Endothelial cell of umbilical vein (primary cell): ENCODE results near the gene BLOC1S3. TPM values are rescaled to one million over a fixed set of nuclear protein-coding genes. Genes with fewer than 3 reads are reported as not detected.

Source experiments
- BruUV-seq: library from RNA; stranded (reverse); fragments of 400-500 nt; replicated peaks from 2 replicates; lab custom pipeline; 2021; lab: Mats Ljungman, UMichigan
- CTCF ChIA-PET: fragments of 300-600, 350-600 bp; sonication (Branson Sonifier 250); formaldehyde crosslinking; loops from one replicate; lab custom pipeline; 2021; ENCODE audit warnings: antibody characterized with exemption, inconsistent platforms; lab: Charles Lee
- POLR2A ChIA-PET: fragments of 300-600, 350-600 bp; sonication (Branson Sonifier 250); formaldehyde crosslinking; loops from one replicate; lab custom pipeline; 2021; ENCODE audit warnings: antibody characterized with exemption, inconsistent platforms; lab: Charles Lee
- DNase-seq: peaks from one replicate; pipeline ENCODE4 v3.0.0-alpha.2; 2011; ENCODE audit warnings: low read depth, low spot score
- FAIRE-seq: peaks from 2 replicates; lab custom pipeline; 2011; peaks lifted over from hg19 to GRCh38; lab: Jason Lieb, UNC
- H2AFZ ChIP-seq: 2 replicates; pipeline ENCODE4 v1.6.0; 2012; ENCODE audit warnings: low read depth, low read length, control low read depth, inconsistent platforms
- H3K27ac ChIP-seq: 2 replicates; pipeline ENCODE4 v1.5.1; 2011; ENCODE audit warnings: low read depth, mild to moderate bottlenecking, control low read depth, low read length, moderate library complexity; ENCODE audit not compliant: insufficient read depth
- H3K27me3 ChIP-seq, 2 experiments: 2 replicates each; pipeline versions ENCODE4 v1.6.0 to v1.6.1; 2011; ENCODE audit warnings: low read length in 2 of 2, mixed read lengths in 1 of 2; ENCODE audit not compliant: control insufficient read depth in 2 of 2, insufficient read depth in 2 of 2
- H3K36me3 ChIP-seq, 2 experiments: 2 replicates in 1 of 2; 3 replicates in 1 of 2; pipeline ENCODE4 v1.5.1; 2011; ENCODE audit warnings: low read length in 2 of 2, mild to moderate bottlenecking in 1 of 2, moderate library complexity in 1 of 2; ENCODE audit not compliant: control insufficient read depth in 2 of 2, insufficient read depth in 2 of 2; ENCODE audit errors: extremely low read depth in 1 of 2
- H3K4me1 ChIP-seq: 3 replicates; pipeline ENCODE4 v1.5.1; 2011; ENCODE audit warnings: mild to moderate bottlenecking, low read length; ENCODE audit not compliant: control insufficient read depth, insufficient read depth; ENCODE audit errors: extremely low read depth
- H3K4me2 ChIP-seq: 2 replicates; pipeline ENCODE4 v1.6.1; 2011; ENCODE audit warnings: low read length, control low read depth, mixed read lengths; ENCODE audit not compliant: insufficient read depth
- H3K4me3 ChIP-seq, 3 experiments: fragments of 200-600 bp in 1 of 3; sonication (generic), shearing (Covaris generic) in 1 of 3; replicated peaks in 1 of 3; 2 replicates each; pipeline ENCODE4 v1.5.1; 2011 to 2016; ENCODE audit warnings: control low read depth in 3 of 3, low read length in 3 of 3, mild to moderate bottlenecking in 2 of 3, inconsistent platforms in 1 of 3, low read depth in 1 of 3, moderate library complexity in 1 of 3; ENCODE audit not compliant: insufficient read depth in 1 of 3
- H3K79me2 ChIP-seq: 2 replicates; pipeline ENCODE4 v1.6.0; 2012; ENCODE audit warnings: low read length, inconsistent platforms; ENCODE audit not compliant: control insufficient read depth, insufficient read depth
- H3K9ac ChIP-seq: replicated peaks from 2 replicates; pipeline ENCODE3; 2011; ENCODE audit warnings: low read length, control low read depth; ENCODE audit not compliant: insufficient read depth; ENCODE audit errors: extremely low read depth
- H3K9me1 ChIP-seq: replicated peaks from 3 replicates; pipeline ENCODE4 v1.6.0; 2011; ENCODE audit warnings: mild to moderate bottlenecking, low read length; ENCODE audit not compliant: control insufficient read depth, insufficient read depth; ENCODE audit errors: extremely low read depth
- H3K9me3 ChIP-seq: replicated peaks from 2 replicates; pipeline ENCODE4 v1.5.1; 2012; ENCODE audit warnings: low read length, inconsistent platforms; ENCODE audit not compliant: control insufficient read depth, insufficient read depth
- H4K20me1 ChIP-seq: replicated peaks from 2 replicates; pipeline ENCODE3; 2011; ENCODE audit warnings: mild to moderate bottlenecking, low read length; ENCODE audit not compliant: control insufficient read depth, insufficient read depth; ENCODE audit errors: extremely low read depth
- EZH2 ChIP-seq: IDR thresholded peaks from 2 replicates; pipeline ENCODE4 v1.6.1; 2012; ENCODE audit warnings: borderline replicate concordance, low read depth, mild to moderate bottlenecking, moderate library complexity, low read length, inconsistent platforms; ENCODE audit not compliant: severe bottlenecking
- FOS ChIP-seq: IDR thresholded peaks from 2 replicates; pipeline ENCODE4 v1.6.1; 2011; ENCODE audit warnings: mild to moderate bottlenecking, low read length, moderate library complexity, borderline replicate concordance; ENCODE audit not compliant: insufficient read depth
- GATA2 ChIP-seq: IDR thresholded peaks from 2 replicates; pipeline ENCODE4 v1.7.0; 2011; ENCODE audit warnings: low read depth, mild to moderate bottlenecking, moderate library complexity, mixed read lengths, low read length; ENCODE audit not compliant: insufficient read length, insufficient read depth
- JUN ChIP-seq: IDR thresholded peaks from 2 replicates; pipeline ENCODE4 v1.6.1; 2011; ENCODE audit warnings: borderline replicate concordance, low read depth; ENCODE audit not compliant: insufficient read length, insufficient read depth
- MAX ChIP-seq: IDR thresholded peaks from 2 replicates; pipeline ENCODE4 v1.6.1; 2011; ENCODE audit not compliant: insufficient read depth, insufficient read length
- POLR2A ChIP-seq: IDR thresholded peaks from 2 replicates; pipeline ENCODE4 v1.6.1; 2012; ENCODE audit warnings: low read depth, mild to moderate bottlenecking, control low read depth, low read length
- POLR2AphosphoS5 ChIP-seq: IDR thresholded peaks from 2 replicates; pipeline ENCODE4 v1.6.1; 2012; ENCODE audit warnings: low read depth, mild to moderate bottlenecking, control low read depth, low read length, moderate library complexity; ENCODE audit not compliant: insufficient read depth
- dilution Hi-C: fragments of 300-500 bp; cut with MboI; formaldehyde crosslinking; loops from one replicate; pipeline ENCODE4 v1.15.0; 2019; ENCODE audit warnings: low sequenced_read_pairs; ENCODE audit not compliant: extremely low pct_ligation_motif_present
- intact Hi-C: fragments of 100-400 bp; cut with micrococcal nuclease; formaldehyde crosslinking; loops from one replicate; pipeline ENCODE4 v1.10.0; 2022
- polyA plus RNA-seq, 4 experiments: library from polyadenylated mRNA; depleted of rRNA in 3 of 4; stranded (reverse) in 3 of 4; unstranded in 1 of 4; fragments of >200 nt; gene quantifications; 2 replicates each; pipeline versions ENCODE4 v1.2.1 to v1.2.3, GENCODE V29; 2011 to 2012; ENCODE audit warnings: missing spikeins in 1 of 4
- total RNA-seq: library from RNA; stranded (reverse); gene quantifications from 2 replicates; pipeline ENCODE4 v1.2.3, GENCODE V29; 2021
- TF ChIP-seq, protein P1 (sequence below), 2 donors: IDR thresholded peaks; 1 replicate in 1 of 2; 2 replicates in 1 of 2; pipeline ENCODE4 v1.5.1; 2011; ENCODE audit warnings: low read length in 2 of 2, mild to moderate bottlenecking in 2 of 2, moderate library complexity in 2 of 2, control low read depth in 1 of 2, inconsistent platforms in 1 of 2, low read depth in 1 of 2; ENCODE audit not compliant: insufficient read depth in 1 of 2; ENCODE audit errors: extremely low read depth in 1 of 2

Gene BLOC1S3
- total and polyA plus RNA-seq, 2 donors (not counting 3 experiments of a cell fraction or from before 2014, with no cell fraction given): 13.6 to 17.4 TPM

DNA sequence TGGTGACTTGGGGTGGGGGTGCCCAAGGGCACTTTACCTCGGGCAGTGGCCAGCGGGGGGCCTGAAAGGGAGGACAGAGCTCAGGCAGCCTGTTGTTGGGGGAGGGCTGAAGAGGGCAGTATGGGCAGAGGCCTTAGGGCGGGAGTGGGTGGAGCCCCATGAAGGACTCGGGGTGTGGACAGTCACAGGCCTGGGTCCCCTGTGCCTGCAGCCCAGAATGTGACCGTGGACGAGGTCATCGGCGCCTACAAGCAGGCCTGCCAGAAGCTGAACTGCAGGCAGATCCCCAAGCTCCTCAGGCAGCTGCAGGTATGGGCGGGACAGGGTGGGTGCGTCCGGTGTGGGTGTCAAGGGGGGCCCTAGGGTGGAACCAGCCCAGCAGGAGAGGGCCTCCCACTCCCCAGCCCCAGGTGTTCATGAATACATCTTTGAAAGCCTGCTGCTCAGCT, 40.3 kb upstream of the BLOC1S3 start:
- FAIRE-seq: no peak
- no peak for DNase-seq
- no peaks in the 10 kb centered on the region for H3K9me3 ChIP-seq
- H3K4me1 ChIP-seq: no peaks in the 10 kb centered on the region
- H3K79me2 ChIP-seq: peaks cover 2% of the 10 kb centered on the region
- dilution Hi-C loops: no loop called here
- no TSS peak for BruUV-seq
- no peak overlapping the region for H2AFZ ChIP-seq
- no peak overlapping the region for H3K9ac ChIP-seq
- peaks cover 2 to 13% of the 10 kb centered on the region in 2 experiments for H3K36me3 ChIP-seq
- no peak overlapping the region for H3K27ac ChIP-seq
- ChIA-PET CTCF (interaction anchor here (0.7 to 2.1 kb wide), 3 partner anchors 11 to 14 kb away, joined by 4 to 5 read pairs (median 4); no protein-coding TSS in a partner anchor), POLR2A (no interaction called here)
- H3K4me3 ChIP-seq: no peak overlapping the region
- H4K20me1 ChIP-seq: no peaks in the 10 kb centered on the region
- intact Hi-C loops: no loop called here
- no peak for TF ChIP-seq FOS
- TF ChIP-seq, protein P1, sequence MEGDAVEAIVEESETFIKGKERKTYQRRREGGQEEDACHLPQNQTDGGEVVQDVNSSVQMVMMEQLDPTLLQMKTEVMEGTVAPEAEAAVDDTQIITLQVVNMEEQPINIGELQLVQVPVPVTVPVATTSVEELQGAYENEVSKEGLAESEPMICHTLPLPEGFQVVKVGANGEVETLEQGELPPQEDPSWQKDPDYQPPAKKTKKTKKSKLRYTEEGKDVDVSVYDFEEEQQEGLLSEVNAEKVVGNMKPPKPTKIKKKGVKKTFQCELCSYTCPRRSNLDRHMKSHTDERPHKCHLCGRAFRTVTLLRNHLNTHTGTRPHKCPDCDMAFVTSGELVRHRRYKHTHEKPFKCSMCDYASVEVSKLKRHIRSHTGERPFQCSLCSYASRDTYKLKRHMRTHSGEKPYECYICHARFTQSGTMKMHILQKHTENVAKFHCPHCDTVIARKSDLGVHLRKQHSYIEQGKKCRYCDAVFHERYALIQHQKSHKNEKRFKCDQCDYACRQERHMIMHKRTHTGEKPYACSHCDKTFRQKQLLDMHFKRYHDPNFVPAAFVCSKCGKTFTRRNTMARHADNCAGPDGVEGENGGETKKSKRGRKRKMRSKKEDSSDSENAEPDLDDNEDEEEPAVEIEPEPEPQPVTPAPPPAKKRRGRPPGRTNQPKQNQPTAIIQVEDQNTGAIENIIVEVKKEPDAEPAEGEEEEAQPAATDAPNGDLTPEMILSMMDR (IDR thresholded peaks at IDR 0.05; ENCODE audit: extremely low read depth in 1 of 2, insufficient read depth in 1 of 2, low read depth in 1 of 2, low read length in 2 of 2): no peak
- TF ChIP-seq EZH2: no peak
- no peak for TF ChIP-seq POLR2A
- no peak for TF ChIP-seq POLR2AphosphoS5
- no peak for TF ChIP-seq MAX
- TF ChIP-seq JUN: no peak
- TF ChIP-seq GATA2: no peak
- no peaks in the 10 kb centered on the region for H3K27me3 ChIP-seq
- H3K9me1 ChIP-seq: no peaks in the 10 kb centered on the region
- H3K4me2 ChIP-seq: no peak overlapping the region
